Measurements from ENCODE around the gene KLF13. TPM values are rescaled to one million over a fixed set of nuclear protein-coding genes. Genes with fewer than 3 reads are reported as not detected.

KLF13 gene
- total and polyA plus RNA-seq, 2 experiments from 2014 or later = 23.5 to 28.6 TPM

DNA sequence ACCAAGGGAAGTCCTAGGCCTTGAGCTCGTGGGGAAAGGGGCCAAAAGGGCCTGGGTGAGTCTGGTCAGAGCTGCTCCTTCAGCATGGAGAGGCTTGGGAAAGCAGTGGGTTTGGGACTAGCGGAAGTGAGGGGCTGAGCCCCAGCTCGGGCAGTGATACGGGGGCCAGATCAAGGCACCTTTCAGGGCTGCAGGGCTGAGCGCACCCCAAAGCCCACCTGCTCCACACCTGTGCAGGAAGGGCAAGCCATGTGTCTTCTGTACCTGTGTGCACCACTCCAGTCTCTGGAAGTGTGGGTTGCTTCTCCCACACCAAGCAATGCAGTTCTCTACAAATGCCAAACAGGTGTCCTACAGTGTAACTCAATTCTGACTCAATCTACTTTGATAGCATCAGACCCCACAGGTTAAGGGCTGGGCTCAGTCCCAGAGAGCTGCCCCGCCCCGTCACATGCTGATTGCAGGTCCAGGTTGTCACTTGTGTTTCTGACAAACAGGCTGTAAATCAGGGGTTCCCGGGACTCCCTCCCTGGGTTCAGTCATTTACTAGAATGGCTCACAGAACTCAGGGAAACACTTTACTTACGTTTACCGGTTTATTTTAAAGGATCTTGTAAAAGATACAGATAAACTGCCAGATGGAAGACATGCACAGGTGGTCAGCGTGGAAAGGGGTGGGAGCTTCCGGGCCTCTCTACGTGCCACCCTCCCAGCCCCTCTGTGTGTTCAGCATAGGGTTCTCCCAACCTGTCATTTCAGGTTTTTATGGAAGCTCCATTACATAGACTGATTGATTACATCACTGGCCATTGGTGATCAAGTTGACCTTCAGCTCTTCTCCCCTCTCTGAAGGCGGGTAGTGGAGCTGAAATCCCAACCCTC lies 28.8 kb upstream of the KLF13 start (continued):
- TF ChIP-seq, protein P1, sequence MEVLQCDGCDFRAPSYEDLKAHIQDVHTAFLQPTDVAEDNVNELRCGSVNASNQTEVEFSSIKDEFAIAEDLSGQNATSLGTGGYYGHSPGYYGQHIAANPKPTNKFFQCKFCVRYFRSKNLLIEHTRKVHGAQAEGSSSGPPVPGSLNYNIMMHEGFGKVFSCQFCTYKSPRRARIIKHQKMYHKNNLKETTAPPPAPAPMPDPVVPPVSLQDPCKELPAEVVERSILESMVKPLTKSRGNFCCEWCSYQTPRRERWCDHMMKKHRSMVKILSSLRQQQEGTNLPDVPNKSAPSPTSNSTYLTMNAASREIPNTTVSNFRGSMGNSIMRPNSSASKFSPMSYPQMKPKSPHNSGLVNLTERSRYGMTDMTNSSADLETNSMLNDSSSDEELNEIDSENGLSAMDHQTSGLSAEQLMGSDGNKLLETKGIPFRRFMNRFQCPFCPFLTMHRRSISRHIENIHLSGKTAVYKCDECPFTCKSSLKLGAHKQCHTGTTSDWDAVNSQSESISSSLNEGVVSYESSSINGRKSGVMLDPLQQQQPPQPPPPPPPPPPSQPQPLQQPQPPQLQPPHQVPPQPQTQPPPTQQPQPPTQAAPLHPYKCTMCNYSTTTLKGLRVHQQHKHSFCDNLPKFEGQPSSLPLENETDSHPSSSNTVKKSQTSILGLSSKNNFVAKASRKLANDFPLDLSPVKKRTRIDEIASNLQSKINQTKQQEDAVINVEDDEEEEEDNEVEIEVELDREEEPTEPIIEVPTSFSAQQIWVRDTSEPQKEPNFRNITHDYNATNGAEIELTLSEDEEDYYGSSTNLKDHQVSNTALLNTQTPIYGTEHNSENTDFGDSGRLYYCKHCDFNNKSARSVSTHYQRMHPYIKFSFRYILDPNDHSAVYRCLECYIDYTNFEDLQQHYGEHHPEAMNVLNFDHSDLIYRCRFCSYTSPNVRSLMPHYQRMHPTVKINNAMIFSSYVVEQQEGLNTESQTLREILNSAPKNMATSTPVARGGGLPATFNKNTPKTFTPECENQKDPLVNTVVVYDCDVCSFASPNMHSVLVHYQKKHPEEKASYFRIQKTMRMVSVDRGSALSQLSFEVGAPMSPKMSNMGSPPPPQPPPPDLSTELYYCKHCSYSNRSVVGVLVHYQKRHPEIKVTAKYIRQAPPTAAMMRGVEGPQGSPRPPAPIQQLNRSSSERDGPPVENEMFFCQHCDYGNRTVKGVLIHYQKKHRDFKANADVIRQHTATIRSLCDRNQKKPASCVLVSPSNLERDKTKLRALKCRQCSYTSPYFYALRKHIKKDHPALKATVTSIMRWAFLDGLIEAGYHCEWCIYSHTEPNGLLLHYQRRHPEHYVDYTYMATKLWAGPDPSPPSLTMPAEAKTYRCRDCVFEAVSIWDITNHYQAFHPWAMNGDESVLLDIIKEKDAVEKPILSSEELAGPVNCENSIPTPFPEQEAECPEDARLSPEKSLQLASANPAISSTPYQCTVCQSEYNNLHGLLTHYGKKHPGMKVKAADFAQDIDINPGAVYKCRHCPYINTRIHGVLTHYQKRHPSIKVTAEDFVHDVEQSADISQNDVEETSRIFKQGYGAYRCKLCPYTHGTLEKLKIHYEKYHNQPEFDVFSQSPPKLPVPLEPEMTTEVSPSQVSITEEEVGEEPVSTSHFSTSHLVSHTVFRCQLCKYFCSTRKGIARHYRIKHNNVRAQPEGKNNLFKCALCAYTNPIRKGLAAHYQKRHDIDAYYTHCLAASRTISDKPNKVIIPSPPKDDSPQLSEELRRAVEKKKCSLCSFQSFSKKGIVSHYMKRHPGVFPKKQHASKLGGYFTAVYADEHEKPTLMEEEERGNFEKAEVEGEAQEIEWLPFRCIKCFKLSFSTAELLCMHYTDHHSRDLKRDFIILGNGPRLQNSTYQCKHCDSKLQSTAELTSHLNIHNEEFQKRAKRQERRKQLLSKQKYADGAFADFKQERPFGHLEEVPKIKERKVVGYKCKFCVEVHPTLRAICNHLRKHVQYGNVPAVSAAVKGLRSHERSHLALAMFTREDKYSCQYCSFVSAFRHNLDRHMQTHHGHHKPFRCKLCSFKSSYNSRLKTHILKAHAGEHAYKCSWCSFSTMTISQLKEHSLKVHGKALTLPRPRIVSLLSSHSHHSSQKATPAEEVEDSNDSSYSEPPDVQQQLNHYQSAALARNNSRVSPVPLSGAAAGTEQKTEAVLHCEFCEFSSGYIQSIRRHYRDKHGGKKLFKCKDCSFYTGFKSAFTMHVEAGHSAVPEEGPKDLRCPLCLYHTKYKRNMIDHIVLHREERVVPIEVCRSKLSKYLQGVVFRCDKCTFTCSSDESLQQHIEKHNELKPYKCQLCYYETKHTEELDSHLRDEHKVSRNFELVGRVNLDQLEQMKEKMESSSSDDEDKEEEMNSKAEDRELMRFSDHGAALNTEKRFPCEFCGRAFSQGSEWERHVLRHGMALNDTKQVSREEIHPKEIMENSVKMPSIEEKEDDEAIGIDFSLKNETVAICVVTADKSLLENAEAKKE (CRISPR knock-in tag; IDR thresholded peaks at IDR 0.05) = no peak
- TF ChIP-seq POLR2AphosphoS5 (IDR thresholded peaks at IDR 0.05; ENCODE audit: low read depth) = no peak
- no peak for TF ChIP-seq CREB1 (CRISPR knock-in tag; IDR thresholded peaks at IDR 0.05; ENCODE audit: low read depth)
- TF ChIP-seq EZH2phosphoT487 (IDR thresholded peaks at IDR 0.05; ENCODE audit: unreplicated experiment) = no peak
- no peak for TF ChIP-seq NANOG (IDR thresholded peaks at IDR 0.05; ENCODE audit: borderline replicate concordance)
- TF ChIP-seq REST (IDR thresholded peaks at IDR 0.05; ENCODE audit: unreplicated experiment) = no peak
- no peak for TF ChIP-seq ZNF331 (CRISPR knock-in tag; IDR thresholded peaks at IDR 0.05; ENCODE audit: low read depth)
- TF ChIP-seq JUNB (IDR thresholded peaks at IDR 0.05; ENCODE audit: unreplicated experiment) = no peak
- TF ChIP-seq, protein P2, sequence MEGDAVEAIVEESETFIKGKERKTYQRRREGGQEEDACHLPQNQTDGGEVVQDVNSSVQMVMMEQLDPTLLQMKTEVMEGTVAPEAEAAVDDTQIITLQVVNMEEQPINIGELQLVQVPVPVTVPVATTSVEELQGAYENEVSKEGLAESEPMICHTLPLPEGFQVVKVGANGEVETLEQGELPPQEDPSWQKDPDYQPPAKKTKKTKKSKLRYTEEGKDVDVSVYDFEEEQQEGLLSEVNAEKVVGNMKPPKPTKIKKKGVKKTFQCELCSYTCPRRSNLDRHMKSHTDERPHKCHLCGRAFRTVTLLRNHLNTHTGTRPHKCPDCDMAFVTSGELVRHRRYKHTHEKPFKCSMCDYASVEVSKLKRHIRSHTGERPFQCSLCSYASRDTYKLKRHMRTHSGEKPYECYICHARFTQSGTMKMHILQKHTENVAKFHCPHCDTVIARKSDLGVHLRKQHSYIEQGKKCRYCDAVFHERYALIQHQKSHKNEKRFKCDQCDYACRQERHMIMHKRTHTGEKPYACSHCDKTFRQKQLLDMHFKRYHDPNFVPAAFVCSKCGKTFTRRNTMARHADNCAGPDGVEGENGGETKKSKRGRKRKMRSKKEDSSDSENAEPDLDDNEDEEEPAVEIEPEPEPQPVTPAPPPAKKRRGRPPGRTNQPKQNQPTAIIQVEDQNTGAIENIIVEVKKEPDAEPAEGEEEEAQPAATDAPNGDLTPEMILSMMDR (conservative IDR thresholded peaks at IDR 0.05; ENCODE audit: low read depth in 2 of 2) = no peak
